ENCODE results near the gene ZNF407.
A peak's percentile ranks its signal among the peaks of the same experiment; 100 is the strongest.

ZNF407 gene

DNA sequence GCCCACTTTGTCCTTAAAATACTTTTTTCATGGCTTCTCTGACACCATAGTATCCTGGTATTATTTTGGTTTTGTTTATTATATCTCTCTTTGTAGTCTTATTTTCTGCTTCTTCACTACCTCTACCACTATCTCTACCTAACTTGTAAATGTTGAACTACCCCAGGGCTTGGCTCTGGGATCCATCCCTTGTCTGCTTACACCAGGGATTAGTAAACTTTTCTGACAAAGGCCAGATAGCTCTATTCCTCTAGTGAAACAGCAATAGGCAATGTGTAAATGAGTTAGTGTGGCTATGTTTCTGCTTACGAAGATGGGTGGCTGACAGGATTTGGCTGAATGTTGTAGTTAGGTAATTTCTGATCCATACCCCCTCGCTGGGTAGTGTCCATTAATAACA, 76.8 kb downstream of the ZNF407 start:
- DNase-seq (ENCODE audit: low read depth), result no peak
- no peak overlapping the region for H3K4me3 ChIP-seq (ENCODE audit: low read depth, low read length)
- TF ChIP-seq, protein P1, sequence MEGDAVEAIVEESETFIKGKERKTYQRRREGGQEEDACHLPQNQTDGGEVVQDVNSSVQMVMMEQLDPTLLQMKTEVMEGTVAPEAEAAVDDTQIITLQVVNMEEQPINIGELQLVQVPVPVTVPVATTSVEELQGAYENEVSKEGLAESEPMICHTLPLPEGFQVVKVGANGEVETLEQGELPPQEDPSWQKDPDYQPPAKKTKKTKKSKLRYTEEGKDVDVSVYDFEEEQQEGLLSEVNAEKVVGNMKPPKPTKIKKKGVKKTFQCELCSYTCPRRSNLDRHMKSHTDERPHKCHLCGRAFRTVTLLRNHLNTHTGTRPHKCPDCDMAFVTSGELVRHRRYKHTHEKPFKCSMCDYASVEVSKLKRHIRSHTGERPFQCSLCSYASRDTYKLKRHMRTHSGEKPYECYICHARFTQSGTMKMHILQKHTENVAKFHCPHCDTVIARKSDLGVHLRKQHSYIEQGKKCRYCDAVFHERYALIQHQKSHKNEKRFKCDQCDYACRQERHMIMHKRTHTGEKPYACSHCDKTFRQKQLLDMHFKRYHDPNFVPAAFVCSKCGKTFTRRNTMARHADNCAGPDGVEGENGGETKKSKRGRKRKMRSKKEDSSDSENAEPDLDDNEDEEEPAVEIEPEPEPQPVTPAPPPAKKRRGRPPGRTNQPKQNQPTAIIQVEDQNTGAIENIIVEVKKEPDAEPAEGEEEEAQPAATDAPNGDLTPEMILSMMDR (IDR thresholded peaks at IDR 0.05; ENCODE audit: insufficient read depth, low read depth, low read length, missing control alignments), result no peak

- DNase-seq (ENCODE audit: low read depth), result peak; percentile 48
- no peak overlapping the region for H3K4me3 ChIP-seq (ENCODE audit: low read depth, low read length)
- TF ChIP-seq, protein P1 (IDR thresholded peaks at IDR 0.05; ENCODE audit: insufficient read depth, low read depth, low read length, missing control alignments), result no peak
These were observed 81.5 kb downstream of the ZNF407 start for GRCh38 chr18:74679006-74679678.

DNA sequence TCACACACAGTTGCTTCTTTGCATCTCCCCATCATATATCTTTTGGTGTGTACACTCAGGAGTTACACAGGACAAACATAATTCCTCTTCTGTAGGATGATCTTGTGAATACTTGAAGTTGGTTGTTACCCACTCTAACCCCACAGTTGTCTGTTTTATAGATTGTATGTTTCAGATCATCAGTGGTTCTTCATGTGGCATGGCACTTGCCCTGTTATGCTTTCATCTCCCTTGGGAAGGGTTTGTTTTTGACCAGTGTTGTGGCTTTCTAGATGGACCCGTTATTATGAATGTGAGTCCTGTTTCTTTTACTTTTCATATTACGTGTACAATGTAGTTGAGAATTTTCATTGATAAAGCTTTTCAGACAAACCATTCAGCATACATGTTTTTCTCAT, 82.0 kb downstream of the ZNF407 start:
- no peak for DNase-seq (ENCODE audit: low read depth)
- H3K4me3 ChIP-seq (ENCODE audit: low read depth, low read length), result no peak overlapping the region
- TF ChIP-seq, protein P1 (IDR thresholded peaks at IDR 0.05; ENCODE audit: insufficient read depth, low read depth, low read length, missing control alignments), result no peak

GRCh38 chr18:74682141-74682990, 84.7 kb downstream of the ZNF407 start:
- H3K4me3 ChIP-seq (ENCODE audit: low read depth, low read length), result no peak overlapping the region
- TF ChIP-seq, protein P1 (IDR thresholded peaks at IDR 0.05; ENCODE audit: insufficient read depth, low read depth, low read length, missing control alignments), result no peak
- DNase-seq (ENCODE audit: low read depth), result no peak

GRCh38 chr18:74682991-74683297, 85.3 kb downstream of the ZNF407 start:
- TF ChIP-seq, protein P1 (IDR thresholded peaks at IDR 0.05; ENCODE audit: insufficient read depth, low read depth, low read length, missing control alignments), result no peak
- no peak overlapping the region for H3K4me3 ChIP-seq (ENCODE audit: low read depth, low read length)
- DNase-seq (ENCODE audit: low read depth), result no peak

- TF ChIP-seq, protein P1 (IDR thresholded peaks at IDR 0.05; ENCODE audit: insufficient read depth, low read depth, low read length, missing control alignments), result no peak
- no peak for DNase-seq (ENCODE audit: low read depth)
- H3K4me3 ChIP-seq (ENCODE audit: low read depth, low read length), result no peak overlapping the region
These were observed 85.9 kb downstream of the ZNF407 start for GRCh38 chr18:74683573-74683972.
